Stimulated activated CD8-positive, alpha-beta memory T cell treated with anti-CD3 and anti-CD28 coated beads, Interleukin-7, amount 100 ng/mL, for 24 hours (primary cell): ENCODE measurements around the gene CTNNBIP1.

Experiments
- DNase-seq: peaks from one replicate; pipeline ENCODE4 v3.0.0-alpha.2; 2020; ENCODE audit warnings: low read depth

CTNNBIP1 gene

GRCh38 chr1:9853249-9853595 is 56.8 kb downstream of the CTNNBIP1 start:
- no peak for DNase-seq

- DNase-seq = no peak
Observed at GRCh38 chr1:9852410-9853248, 57.4 kb downstream of the CTNNBIP1 start.

GRCh38 chr1:9852004-9852403 is 58.1 kb downstream of the CTNNBIP1 start:
- DNase-seq = no peak

- DNase-seq = no peak
Observed at GRCh38 chr1:9850442-9851162, 59.5 kb downstream of the CTNNBIP1 start.

- no peak for DNase-seq
Observed at GRCh38 chr1:9849691-9850441, 60.2 kb downstream of the CTNNBIP1 start.

GRCh38 chr1:9848022-9848421 is 62.0 kb downstream of the CTNNBIP1 start:
- no peak for DNase-seq

GRCh38 chr1:9847269-9847668 is 62.8 kb downstream of the CTNNBIP1 start:
- DNase-seq = no peak

- no peak for DNase-seq
Observed at GRCh38 chr1:9846611-9847171, 63.4 kb downstream of the CTNNBIP1 start.

GRCh38 chr1:9845914-9846313 is 64.2 kb downstream of the CTNNBIP1 start:
- no peak for DNase-seq

- DNase-seq = no peak
Observed at GRCh38 chr1:9844756-9845155, 65.3 kb downstream of the CTNNBIP1 start.

GRCh38 chr1:9844106-9844505 is 66.0 kb downstream of the CTNNBIP1 start:
- DNase-seq = no peak

GRCh38 chr1:9843576-9843945 is 66.5 kb downstream of the CTNNBIP1 start:
- no peak for DNase-seq

GRCh38 chr1:9842781-9843575 is 67.1 kb downstream of the CTNNBIP1 start:
- no peak for DNase-seq

- DNase-seq = no peak
Observed at GRCh38 chr1:9842073-9842711, 67.9 kb downstream of the CTNNBIP1 start.

GRCh38 chr1:9841460-9841859 is 68.6 kb downstream of the CTNNBIP1 start:
- DNase-seq = no peak

- no peak for DNase-seq
Observed at GRCh38 chr1:9840176-9840575, 69.9 kb downstream of the CTNNBIP1 start.

- no peak for DNase-seq
Observed at GRCh38 chr1:9838946-9839345, 71.1 kb downstream of the CTNNBIP1 start.

GRCh38 chr1:9836632-9836960 is 73.5 kb downstream of the CTNNBIP1 start:
- DNase-seq = no peak

GRCh38 chr1:9835758-9836631 is 74.1 kb downstream of the CTNNBIP1 start:
- DNase-seq = no peak

- DNase-seq = no peak
Observed at GRCh38 chr1:9835404-9835757, 74.7 kb downstream of the CTNNBIP1 start.
